PC-9 (cell line): ENCODE results near the gene C1orf232. TPM values are rescaled to one million over a fixed set of nuclear protein-coding genes. Genes with fewer than 3 reads are reported as not detected.

Experiments used
- BruUV-seq: library from RNA; stranded (reverse); fragments of 400-500 nt; replicated peaks from 2 replicates; lab custom pipeline; 2021; lab: Mats Ljungman, UMichigan
- CTCF ChIA-PET: fragments of 300-600 bp; sonication (Branson Sonifier 250); formaldehyde crosslinking; loops from one replicate; lab custom pipeline; 2022; ENCODE audit warnings: antibody characterized with exemption; lab: Charles Lee
- POLR2A ChIA-PET: fragments of 300-600 bp; sonication (Branson Sonifier 250); formaldehyde crosslinking; loops from one replicate; lab custom pipeline; 2022; ENCODE audit warnings: antibody characterized with exemption; ENCODE audit not compliant: unreplicated experiment; lab: Charles Lee
- DNase-seq, 2 experiments: peaks; one replicate each; pipeline versions ENCODE4 v3.0.0 to v3.0.0-alpha.2; 2015 to 2022; ENCODE audit warnings: mixed read lengths in 1 of 2
- H2AFZ ChIP-seq: fragments of 200-600 bp; sonication (generic); 2 replicates; pipeline ENCODE4 v1.8.1; 2017; ENCODE audit warnings: antibody characterized with exemption
- H3F3A ChIP-seq: fragments of 200-600 bp; sonication (generic); 2 replicates; pipeline ENCODE4 v1.8.1; 2017; ENCODE audit warnings: antibody characterized with exemption, mild to moderate bottlenecking, low read depth; ENCODE audit not compliant: insufficient read depth
- H3K27ac ChIP-seq: fragments of 200-600 bp; sonication (generic); 2 replicates; pipeline ENCODE4 v1.6.1; 2016; ENCODE audit warnings: mixed run types
- H3K27me3 ChIP-seq: fragments of 200-600 bp; sonication (generic); 2 replicates; pipeline ENCODE4 v1.6.1; 2016; ENCODE audit warnings: low read depth, mixed run types; ENCODE audit not compliant: insufficient read depth
- H3K36me3 ChIP-seq: fragments of 200-600 bp; sonication (generic); 2 replicates; pipeline ENCODE4 v1.6.1; 2016; ENCODE audit warnings: low read depth, mixed run types
- H3K4me1 ChIP-seq: fragments of 200-600 bp; sonication (generic); replicated peaks from 2 replicates; pipeline ENCODE4 v1.6.1; 2016; ENCODE audit warnings: mixed run types; ENCODE audit not compliant: insufficient read depth
- H3K4me2 ChIP-seq: fragments of 200-600 bp; sonication (generic); 2 replicates; pipeline ENCODE4 v1.6.1; 2017; ENCODE audit warnings: mixed run types
- H3K4me3 ChIP-seq: fragments of 200-600 bp; sonication (generic); 2 replicates; pipeline ENCODE4 v1.6.1; 2016; ENCODE audit warnings: mixed run types
- H3K79me2 ChIP-seq: fragments of 200-600 bp; sonication (generic); 2 replicates; pipeline ENCODE4 v1.6.1; 2017; ENCODE audit warnings: low read depth, mixed run types
- H3K9me2 ChIP-seq: fragments of 200-600 bp; sonication (generic); 2 replicates; pipeline ENCODE4 v1.8.1; 2017; ENCODE audit warnings: mild to moderate bottlenecking; ENCODE audit not compliant: insufficient read depth
- H3K9me3 ChIP-seq: fragments of 200-600 bp; sonication (generic); 2 replicates; pipeline ENCODE4 v1.8.1; 2016; ENCODE audit warnings: low read depth; ENCODE audit not compliant: insufficient read depth
- H4K20me1 ChIP-seq: fragments of 200-600 bp; sonication (generic); 2 replicates; pipeline ENCODE4 v1.8.1; 2017; ENCODE audit not compliant: insufficient read depth
- EZH2 ChIP-seq: fragments of 200-600 bp; sonication (generic); IDR thresholded peaks from 2 replicates; pipeline ENCODE4 v1.8.0; 2017; ENCODE audit warnings: antibody characterized with exemption, low read depth
- intact Hi-C: fragments of 100-400 bp; cut with micrococcal nuclease; formaldehyde crosslinking; loops from one replicate; pipeline ENCODE4 v1.10.0; 2022; ENCODE audit not compliant: unreplicated experiment
- total RNA-seq: library from RNA; stranded (reverse); gene quantifications from 2 replicates; pipeline ENCODE4 v1.2.3, GENCODE V29; 2021
- TF ChIP-seq, protein P1 (sequence below): fragments of 200-600 bp; sonication (generic); conservative IDR thresholded peaks from 2 replicates; pipeline ENCODE4 v1.6.1; 2017; ENCODE audit warnings: mixed run types, antibody characterized with exemption, mild to moderate bottlenecking, moderate library complexity

The C1orf232 gene
- total RNA-seq, 1 experiment from 2014 or later = not detected

DNA sequence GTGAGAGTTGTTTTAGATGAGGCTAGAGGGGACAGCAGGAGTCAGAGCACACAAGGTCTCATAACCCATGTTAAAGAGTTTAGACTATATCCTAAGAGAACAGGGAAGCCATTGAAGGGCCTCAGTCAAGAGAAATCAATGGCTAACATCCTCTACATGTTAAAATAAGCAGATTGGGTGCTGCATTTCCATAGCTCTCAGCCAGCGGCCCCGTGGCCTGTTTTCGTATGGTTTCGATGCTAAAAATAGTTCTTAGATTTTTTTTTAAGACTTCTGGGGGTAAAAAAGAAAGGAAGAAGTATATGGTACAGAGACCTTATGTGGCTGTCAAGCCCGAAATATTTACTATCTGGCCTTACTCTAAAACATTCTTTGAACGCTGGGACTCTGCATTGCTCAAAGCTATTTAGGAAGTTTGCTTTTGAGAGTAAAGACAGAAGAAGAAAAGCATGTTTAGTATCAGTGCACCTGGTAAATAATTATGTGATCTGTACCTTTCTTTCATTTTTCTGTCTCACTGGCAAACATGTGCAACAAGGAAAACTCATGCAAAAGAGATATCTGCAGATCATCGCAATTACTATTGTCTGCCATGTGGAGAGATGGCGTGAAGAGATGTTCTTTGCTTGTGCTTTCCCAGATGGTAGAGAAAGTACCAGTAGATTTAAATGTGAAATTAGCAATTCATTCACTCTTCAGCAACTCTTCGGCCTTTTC, 48.7 kb downstream of the C1orf232 start:
- BruUV-seq = no TSS peak
- Histone ChIP-seq H3F3A (peaks cover 31% of the 10 kb centered on the region), H3K36me3 (peaks cover 20% of the 10 kb centered on the region), H4K20me1 (no peaks in the 10 kb centered on the region), H3K9me2 (no peaks in the 10 kb centered on the region), H3K4me1 (peaks cover 41% of the 10 kb centered on the region), H3K79me2 (peaks cover 26% of the 10 kb centered on the region), H3K27me3 (no peaks in the 10 kb centered on the region), H2AFZ (no peak overlapping the region), H3K27ac (no peak overlapping the region), H3K4me3 (no peak overlapping the region), H3K9me3 (no peaks in the 10 kb centered on the region), H3K4me2 (no peak overlapping the region)
- CTCF ChIA-PET = no interaction called here
- TF ChIP-seq, protein P1, sequence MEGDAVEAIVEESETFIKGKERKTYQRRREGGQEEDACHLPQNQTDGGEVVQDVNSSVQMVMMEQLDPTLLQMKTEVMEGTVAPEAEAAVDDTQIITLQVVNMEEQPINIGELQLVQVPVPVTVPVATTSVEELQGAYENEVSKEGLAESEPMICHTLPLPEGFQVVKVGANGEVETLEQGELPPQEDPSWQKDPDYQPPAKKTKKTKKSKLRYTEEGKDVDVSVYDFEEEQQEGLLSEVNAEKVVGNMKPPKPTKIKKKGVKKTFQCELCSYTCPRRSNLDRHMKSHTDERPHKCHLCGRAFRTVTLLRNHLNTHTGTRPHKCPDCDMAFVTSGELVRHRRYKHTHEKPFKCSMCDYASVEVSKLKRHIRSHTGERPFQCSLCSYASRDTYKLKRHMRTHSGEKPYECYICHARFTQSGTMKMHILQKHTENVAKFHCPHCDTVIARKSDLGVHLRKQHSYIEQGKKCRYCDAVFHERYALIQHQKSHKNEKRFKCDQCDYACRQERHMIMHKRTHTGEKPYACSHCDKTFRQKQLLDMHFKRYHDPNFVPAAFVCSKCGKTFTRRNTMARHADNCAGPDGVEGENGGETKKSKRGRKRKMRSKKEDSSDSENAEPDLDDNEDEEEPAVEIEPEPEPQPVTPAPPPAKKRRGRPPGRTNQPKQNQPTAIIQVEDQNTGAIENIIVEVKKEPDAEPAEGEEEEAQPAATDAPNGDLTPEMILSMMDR = no peak
- TF ChIP-seq EZH2 = no peak
- intact Hi-C loops = no loop called here
- DNase-seq = no peak
- POLR2A ChIA-PET = no interaction called here

DNA sequence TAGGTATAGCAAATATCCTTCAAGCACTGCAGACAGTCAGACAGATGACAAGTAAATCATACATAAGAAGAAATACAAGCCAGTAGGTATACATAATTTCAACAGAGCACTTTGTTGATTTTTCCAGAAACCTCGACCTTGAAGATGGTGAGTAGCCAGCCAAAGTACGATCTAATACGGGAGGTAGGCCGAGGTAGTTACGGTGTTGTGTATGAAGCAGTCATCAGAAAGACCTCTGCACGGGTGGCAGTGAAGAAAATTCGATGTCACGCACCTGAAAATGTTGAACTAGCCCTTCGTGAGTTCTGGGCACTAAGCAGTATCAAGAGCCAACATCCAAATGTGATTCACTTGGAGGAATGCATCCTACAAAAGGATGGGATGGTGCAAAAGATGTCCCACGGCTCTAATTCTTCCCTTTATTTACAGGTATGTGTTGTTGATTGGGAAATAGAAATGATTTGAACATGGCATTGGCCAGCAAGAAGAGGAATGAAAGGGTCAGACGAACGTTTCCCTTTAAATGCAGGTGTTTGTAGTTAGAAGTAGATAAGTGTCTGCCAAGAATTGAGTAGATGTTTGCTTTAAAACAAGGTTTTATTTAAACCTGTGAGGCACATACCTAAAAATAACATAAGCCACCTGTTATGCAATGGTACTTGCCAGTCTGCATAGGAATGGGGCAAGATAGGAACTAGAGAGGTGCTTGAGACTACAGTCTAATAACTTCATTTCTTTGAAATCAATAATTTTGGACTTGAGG, 54.4 kb downstream of the C1orf232 start:
- no peak for TF ChIP-seq EZH2
- TF ChIP-seq, protein P1 = no peak
- H3K4me1 ChIP-seq = peaks cover 22% of the 10 kb centered on the region
- H3K36me3 ChIP-seq = peaks cover 3% of the 10 kb centered on the region; the same call in 1 of the 2 replicates
- CTCF ChIA-PET = interaction anchor here (1.0 to 1.5 kb wide), 2 partner anchors 9 to 12 kb away, joined by 4 read pairs; no protein-coding TSS in a partner anchor
- no TSS peak for BruUV-seq
- POLR2A ChIA-PET = no interaction called here
- intact Hi-C loops = loop anchor here (5.0 kb wide), 1 partner anchor 163 kb away; no protein-coding TSS in a partner anchor
- H3K4me3 ChIP-seq = no peak overlapping the region
- H3F3A ChIP-seq = peaks cover 15% of the 10 kb centered on the region; the same call in 1 of the 2 replicates
- H4K20me1 ChIP-seq = no peaks in the 10 kb centered on the region
- no peaks in the 10 kb centered on the region for H3K9me3 ChIP-seq
- H3K27me3 ChIP-seq = no peaks in the 10 kb centered on the region
- no peak overlapping the region for H3K4me2 ChIP-seq
- DNase-seq = no peak
- H3K27ac ChIP-seq = no peak overlapping the region
- H3K79me2 ChIP-seq = peaks cover 27% of the 10 kb centered on the region
- H3K9me2 ChIP-seq = no peaks in the 10 kb centered on the region
- H2AFZ ChIP-seq = no peak overlapping the region

Other genes starting within 250 kb of the C1orf232 start
- 13.0 and 13.9 TPM in 2 replicates for gene PAFAH2, start 170.9 kb downstream of the C1orf232 start, total RNA-seq
- gene EXTL1, start 147.2 kb downstream of the C1orf232 start, total RNA-seq = 0.13 and 0.63 TPM in 2 replicates
- gene SLC30A2, start 122.8 kb downstream of the C1orf232 start, total RNA-seq = not detected in 2 replicates
- not detected in 2 replicates for gene TRIM63, start 101.3 kb downstream of the C1orf232 start, total RNA-seq
- 7.6 and 8.4 TPM in 2 replicates for gene PDIK1L, start 57.1 kb downstream of the C1orf232 start, total RNA-seq
- 0.23 TPM in 1 of 2 replicates, not detected in the other for gene FAM110D, start 9.9 kb downstream of the C1orf232 start, total RNA-seq
- gene ZNF593, start 945 bp upstream of the C1orf232 start, total RNA-seq = 37.0 and 55.9 TPM in 2 replicates
- gene ZNF593OS, start 2.9 kb upstream of the C1orf232 start, total RNA-seq = not detected in 2 replicates
- gene CNKSR1, start 8.5 kb upstream of the C1orf232 start, total RNA-seq = 31.6 and 33.4 TPM in 2 replicates
- gene CATSPER4, start 21.6 kb upstream of the C1orf232 start, total RNA-seq = 0.24 TPM in 1 of 2 replicates, not detected in the other
- 34.0 and 42.5 TPM in 2 replicates for gene CEP85, start 65.2 kb upstream of the C1orf232 start, total RNA-seq
- gene SH3BGRL3, start 111.1 kb upstream of the C1orf232 start, total RNA-seq = 168 and 206 TPM in 2 replicates
- gene UBXN11, start 137.7 kb upstream of the C1orf232 start, total RNA-seq = 57.2 and 59.9 TPM in 2 replicates
- 1.2 TPM in 1 of 2 replicates, not detected in the other for gene CD52, start 149.0 kb upstream of the C1orf232 start, total RNA-seq
- 21.7 and 24.6 TPM in 2 replicates for gene CRYBG2, start 185.2 kb upstream of the C1orf232 start, total RNA-seq
- not detected in 2 replicates for gene ZNF683, start 203.8 kb upstream of the C1orf232 start, total RNA-seq
- gene LIN28A, start 241.9 kb upstream of the C1orf232 start, total RNA-seq = not detected in 2 replicates